ENCODE data around the gene RYR3. TPM values are rescaled to one million over a fixed set of nuclear protein-coding genes. Genes with fewer than 3 reads are reported as not detected.
"Not testable (repeated sequence)": the region's sequence is repeated elsewhere in the genome, so short reads cannot be mapped to it uniquely, and the experiment has no call there.

The RYR3 gene
- total RNA-seq, 1 experiment from 2014 or later = 0.84 TPM

- DNase-seq (ENCODE audit: low read depth) = no peak
- in situ Hi-C loops (cut with HindIII; ENCODE audit: low pct_unique_long_range_greater_than_20kb, low sequenced_read_pairs) = no loop called here
These were observed 222.4 kb downstream of the RYR3 start for GRCh38 chr15:33533197-33533596.

DNA sequence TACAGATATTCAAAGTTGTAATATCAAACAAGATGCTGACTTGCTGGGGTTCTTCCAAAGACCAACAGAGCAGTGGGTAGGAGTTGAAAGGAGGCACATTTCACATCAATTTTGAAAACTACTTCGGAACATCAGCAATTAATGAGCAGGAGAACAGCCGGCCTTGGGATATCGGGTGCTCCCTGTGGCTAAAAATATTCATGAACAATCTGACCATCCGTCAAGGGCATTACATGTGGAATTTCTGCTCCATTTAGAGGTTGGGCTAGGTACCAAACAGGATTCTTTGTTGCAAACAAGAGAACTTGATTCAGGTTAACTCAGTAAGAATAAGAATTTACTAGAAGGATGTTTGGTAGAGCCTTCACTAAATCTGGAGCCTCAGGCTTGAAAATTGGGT lies 223.9 kb downstream of the RYR3 start:
- in situ Hi-C loops (cut with HindIII; ENCODE audit: low pct_unique_long_range_greater_than_20kb, low sequenced_read_pairs) = no loop called here
- DNase-seq (ENCODE audit: low read depth) = no peak

DNA sequence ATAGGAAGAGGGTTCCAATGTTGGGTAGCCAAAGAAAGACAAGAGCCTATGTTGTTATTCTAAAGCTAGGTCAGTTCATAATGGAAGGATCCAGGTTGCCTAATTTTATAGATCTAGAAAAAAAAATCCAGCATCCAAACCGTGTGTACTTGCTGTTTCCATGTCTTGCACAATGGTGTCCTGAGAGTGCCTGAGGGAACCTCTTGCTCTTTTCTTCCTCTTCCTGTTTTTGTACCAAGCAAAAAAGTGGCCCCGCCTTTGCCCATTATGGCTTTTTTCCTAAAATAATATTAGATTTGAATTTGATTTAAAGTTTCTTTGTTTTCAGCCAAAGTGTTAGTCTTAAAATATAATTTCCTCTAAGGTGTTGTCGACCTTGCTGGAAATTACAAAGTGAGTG lies 224.4 kb downstream of the RYR3 start:
- DNase-seq (ENCODE audit: low read depth) = no peak
- in situ Hi-C loops (cut with HindIII; ENCODE audit: low pct_unique_long_range_greater_than_20kb, low sequenced_read_pairs) = no loop called here

GRCh38 chr15:33539825-33540573 lies 229.2 kb downstream of the RYR3 start:
- DNase-seq (ENCODE audit: low read depth) = no peak
- in situ Hi-C loops (cut with HindIII; ENCODE audit: low pct_unique_long_range_greater_than_20kb, low sequenced_read_pairs) = no loop called here

DNA sequence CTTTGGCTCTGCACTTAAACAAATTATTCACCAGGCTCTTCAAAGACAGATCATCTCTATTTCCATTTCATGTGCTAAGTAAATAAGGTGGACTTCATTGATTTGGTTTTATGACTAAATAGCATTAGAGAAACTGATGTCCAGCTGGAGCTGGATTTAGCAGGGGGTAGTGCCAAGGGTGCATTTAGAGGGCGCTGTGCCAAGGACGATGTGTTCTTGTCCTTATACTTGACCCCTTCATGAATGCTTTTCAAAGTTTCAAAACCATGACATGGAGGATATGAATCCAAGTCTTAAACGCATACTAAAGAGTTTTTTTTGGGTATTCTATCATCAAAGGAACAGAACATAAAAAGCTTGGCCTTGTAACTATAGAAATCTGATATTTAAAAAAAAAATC lies 233.2 kb downstream of the RYR3 start:
- in situ Hi-C loops (cut with HindIII; ENCODE audit: low pct_unique_long_range_greater_than_20kb, low sequenced_read_pairs) = no loop called here
- DNase-seq (ENCODE audit: low read depth) = no peak

GRCh38 chr15:33545866-33546265 lies 235.1 kb downstream of the RYR3 start:
- in situ Hi-C loops (cut with HindIII; ENCODE audit: low pct_unique_long_range_greater_than_20kb, low sequenced_read_pairs) = no loop called here
- no peak for DNase-seq (ENCODE audit: low read depth)

- DNase-seq (ENCODE audit: low read depth) = peak; percentile 15
- in situ Hi-C loops (cut with HindIII; ENCODE audit: low pct_unique_long_range_greater_than_20kb, low sequenced_read_pairs) = no loop called here
These were observed 237.1 kb downstream of the RYR3 start for GRCh38 chr15:33547876-33548275.

DNA sequence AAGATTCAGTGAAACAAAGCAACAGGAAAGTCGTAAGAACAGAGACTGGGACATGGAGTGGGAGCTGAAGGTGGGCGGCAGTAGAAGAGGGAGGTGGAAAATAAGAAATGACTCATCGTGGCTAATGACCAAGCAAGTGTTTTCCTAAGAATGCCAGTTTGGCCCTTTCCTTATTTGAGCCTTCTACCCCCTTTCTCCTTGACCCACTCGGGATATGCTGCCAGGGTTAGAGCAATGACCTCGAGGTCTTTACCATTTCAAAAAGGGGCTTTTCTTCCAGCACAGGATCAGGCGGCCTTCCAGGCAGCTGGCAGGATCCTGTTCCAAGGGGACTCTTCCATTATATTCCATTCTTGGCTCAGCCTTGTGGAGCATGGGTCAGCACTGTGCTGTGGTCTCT lies 241.1 kb downstream of the RYR3 start:
- in situ Hi-C loops (cut with HindIII; ENCODE audit: low pct_unique_long_range_greater_than_20kb, low sequenced_read_pairs) = no loop called here
- no peak for DNase-seq (ENCODE audit: low read depth)

DNA sequence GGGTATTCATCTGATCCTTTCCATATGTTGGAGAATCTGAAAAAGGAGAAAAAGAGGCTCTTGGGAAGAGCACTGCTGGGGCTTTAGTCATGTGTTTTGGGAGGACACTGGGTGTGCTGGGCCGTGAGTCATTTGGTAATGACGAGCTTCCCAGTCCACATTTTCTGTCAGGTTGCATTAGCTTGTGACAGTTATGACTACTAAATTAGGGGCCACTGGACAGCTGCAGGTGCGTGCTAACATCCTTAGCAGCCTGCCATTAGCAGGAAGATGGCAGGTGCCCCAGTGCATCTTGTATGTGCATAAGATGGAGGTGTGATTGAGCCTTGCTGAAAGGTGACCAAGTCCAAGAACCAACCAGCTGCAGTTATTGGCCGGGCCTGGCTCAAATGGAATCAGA lies 242.4 kb downstream of the RYR3 start:
- no peak for DNase-seq (ENCODE audit: low read depth)
- in situ Hi-C loops (cut with HindIII; ENCODE audit: low pct_unique_long_range_greater_than_20kb, low sequenced_read_pairs) = no loop called here

GRCh38 chr15:33559207-33559890 lies 248.6 kb downstream of the RYR3 start:
- in situ Hi-C loops (cut with HindIII; ENCODE audit: low pct_unique_long_range_greater_than_20kb, low sequenced_read_pairs) = no loop called here
- peak; percentile 68 for DNase-seq (ENCODE audit: low read depth)

- in situ Hi-C loops (cut with HindIII; ENCODE audit: low pct_unique_long_range_greater_than_20kb, low sequenced_read_pairs) = no loop called here
- DNase-seq (ENCODE audit: low read depth) = no peak
These were observed 250.6 kb downstream of the RYR3 start for GRCh38 chr15:33561407-33561806.

DNA sequence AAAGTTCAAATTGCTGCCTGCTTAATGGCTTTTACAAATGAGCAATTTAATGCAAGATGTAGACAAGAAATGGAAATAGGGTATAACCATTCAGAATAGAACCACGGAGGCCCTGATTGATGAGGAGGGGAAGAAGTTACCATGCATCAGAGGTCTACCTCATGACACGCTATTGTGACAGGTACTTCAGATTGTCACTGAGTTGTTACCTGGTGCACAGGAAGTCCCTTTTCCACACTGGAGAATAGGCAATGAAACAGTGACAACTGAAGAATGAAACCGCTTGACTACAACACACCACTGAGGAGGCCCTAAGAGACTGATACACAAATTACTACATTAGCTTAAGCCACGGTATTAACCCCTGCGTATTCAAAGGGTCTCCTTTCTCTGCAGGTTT lies 251.2 kb downstream of the RYR3 start:
- in situ Hi-C loops (cut with HindIII; ENCODE audit: low pct_unique_long_range_greater_than_20kb, low sequenced_read_pairs) = no loop called here
- DNase-seq (ENCODE audit: low read depth) = no peak

GRCh38 chr15:33565094-33565493 lies 254.3 kb downstream of the RYR3 start:
- in situ Hi-C loops (cut with HindIII; ENCODE audit: low pct_unique_long_range_greater_than_20kb, low sequenced_read_pairs) = no loop called here
- peak; percentile 11 for DNase-seq (ENCODE audit: low read depth)

- DNase-seq (ENCODE audit: low read depth) = no peak
- in situ Hi-C loops (cut with HindIII; ENCODE audit: low pct_unique_long_range_greater_than_20kb, low sequenced_read_pairs) = no loop called here
These were observed 256.9 kb downstream of the RYR3 start for GRCh38 chr15:33567652-33568051.

DNA sequence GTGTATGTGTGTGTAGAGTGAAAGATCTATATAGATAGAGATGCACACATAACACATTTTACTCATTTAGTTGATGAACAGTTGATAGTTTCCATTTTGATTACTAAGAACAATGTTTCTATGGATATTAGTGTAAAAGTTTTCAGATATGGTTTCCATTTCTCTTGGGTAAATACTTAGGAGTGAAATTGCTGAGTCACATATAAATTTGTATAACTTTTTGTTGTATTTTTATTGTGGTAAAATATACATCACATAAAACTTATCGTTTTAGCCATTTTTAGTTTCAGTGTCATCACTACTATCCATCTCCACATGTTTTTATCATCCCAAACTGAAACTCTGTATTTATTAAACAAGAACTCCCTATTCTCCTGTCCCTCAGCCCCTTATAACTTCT lies 258.3 kb downstream of the RYR3 start:
- in situ Hi-C loops (cut with HindIII; ENCODE audit: low pct_unique_long_range_greater_than_20kb, low sequenced_read_pairs) = no loop called here
- DNase-seq (ENCODE audit: low read depth) = no peak

DNA sequence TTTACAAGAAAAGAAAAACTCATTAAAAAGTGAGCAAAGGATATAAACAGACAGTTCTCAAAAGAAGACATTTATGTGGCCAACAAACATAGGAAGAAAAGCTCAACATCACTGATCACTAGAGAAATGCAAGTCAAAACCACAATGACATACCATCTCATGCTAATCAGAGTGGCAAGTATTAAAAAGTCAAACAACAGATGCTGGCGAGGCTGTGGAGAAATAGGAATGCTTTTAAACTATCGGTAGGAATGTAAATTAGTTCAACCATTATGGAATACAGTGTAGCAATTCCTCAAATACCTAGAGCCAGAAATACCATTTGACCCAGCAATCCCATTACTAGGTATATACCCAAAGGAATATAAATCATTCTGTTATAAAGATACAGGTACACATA lies 267.1 kb downstream of the RYR3 start:
- in situ Hi-C loops (cut with HindIII; ENCODE audit: low pct_unique_long_range_greater_than_20kb, low sequenced_read_pairs); DNase-seq (ENCODE audit: low read depth): not testable (repeated sequence)

DNA sequence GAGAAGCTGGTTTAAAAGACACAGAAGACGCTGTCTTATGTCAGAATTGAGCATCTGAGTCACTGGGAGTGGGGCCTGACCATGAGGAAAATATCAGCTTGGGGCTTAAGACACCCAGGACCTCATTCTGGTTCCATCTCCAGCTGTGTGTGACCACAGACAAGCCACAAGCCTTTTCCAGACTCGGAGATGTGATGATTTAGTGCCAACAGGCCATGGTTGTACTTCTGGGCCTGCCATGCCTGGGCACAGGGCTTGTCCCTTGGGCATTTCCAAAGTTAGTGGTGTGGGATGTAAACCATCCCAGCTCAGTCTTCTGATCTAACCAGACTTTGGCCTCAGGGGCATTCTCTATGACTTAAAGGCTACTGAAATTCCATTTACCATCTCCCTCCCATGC lies 269.8 kb downstream of the RYR3 start:
- in situ Hi-C loops (cut with HindIII; ENCODE audit: low pct_unique_long_range_greater_than_20kb, low sequenced_read_pairs) = no loop called here
- no peak for DNase-seq (ENCODE audit: low read depth)

- peak; percentile 34 for DNase-seq (ENCODE audit: low read depth)
- in situ Hi-C loops (cut with HindIII; ENCODE audit: low pct_unique_long_range_greater_than_20kb, low sequenced_read_pairs) = no loop called here
These were observed 270.3 kb downstream of the RYR3 start for GRCh38 chr15:33581032-33581431.

DNA sequence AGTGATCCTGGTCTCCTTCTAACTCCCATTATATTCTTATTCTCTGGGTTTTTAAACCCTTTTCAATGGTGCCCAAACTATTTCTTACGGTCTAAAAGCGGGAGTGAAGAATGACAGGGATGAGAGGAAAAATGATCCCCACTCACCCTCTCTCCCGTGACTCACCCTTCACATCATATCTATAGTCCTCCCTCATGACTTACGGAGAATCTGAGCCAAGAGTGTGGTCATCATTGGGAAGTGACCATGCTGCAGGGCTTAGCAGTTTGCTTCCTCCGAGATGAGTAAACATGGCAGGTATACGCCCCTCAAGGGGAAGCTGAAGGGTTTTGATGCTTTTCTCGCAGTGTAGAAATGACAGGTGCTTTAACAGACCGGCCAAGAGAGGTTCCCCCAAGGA lies 274.0 kb downstream of the RYR3 start:
- in situ Hi-C loops (cut with HindIII; ENCODE audit: low pct_unique_long_range_greater_than_20kb, low sequenced_read_pairs) = no loop called here
- peak; percentile 30 for DNase-seq (ENCODE audit: low read depth)
